ENCODE results near the gene PEX16. TPM values are rescaled to one million over a fixed set of nuclear protein-coding genes. Genes with fewer than 3 reads are reported as not detected.

The PEX16 gene
- total and polyA plus RNA-seq, 9 of the 15 experiments (the other 6 are each of a cell fraction or from before 2014, with no cell fraction given): 1.5 to 43.9 (median 14.6) TPM

- TF ChIP-seq ARID3A (IDR thresholded peaks at IDR 0.05; ENCODE audit: borderline replicate concordance, low read depth, low read length): peak; percentile 32; the same call in 1 of the 2 replicates
- TF ChIP-seq, protein P1, sequence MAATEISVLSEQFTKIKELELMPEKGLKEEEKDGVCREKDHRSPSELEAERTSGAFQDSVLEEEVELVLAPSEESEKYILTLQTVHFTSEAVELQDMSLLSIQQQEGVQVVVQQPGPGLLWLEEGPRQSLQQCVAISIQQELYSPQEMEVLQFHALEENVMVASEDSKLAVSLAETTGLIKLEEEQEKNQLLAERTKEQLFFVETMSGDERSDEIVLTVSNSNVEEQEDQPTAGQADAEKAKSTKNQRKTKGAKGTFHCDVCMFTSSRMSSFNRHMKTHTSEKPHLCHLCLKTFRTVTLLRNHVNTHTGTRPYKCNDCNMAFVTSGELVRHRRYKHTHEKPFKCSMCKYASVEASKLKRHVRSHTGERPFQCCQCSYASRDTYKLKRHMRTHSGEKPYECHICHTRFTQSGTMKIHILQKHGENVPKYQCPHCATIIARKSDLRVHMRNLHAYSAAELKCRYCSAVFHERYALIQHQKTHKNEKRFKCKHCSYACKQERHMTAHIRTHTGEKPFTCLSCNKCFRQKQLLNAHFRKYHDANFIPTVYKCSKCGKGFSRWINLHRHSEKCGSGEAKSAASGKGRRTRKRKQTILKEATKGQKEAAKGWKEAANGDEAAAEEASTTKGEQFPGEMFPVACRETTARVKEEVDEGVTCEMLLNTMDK (IDR thresholded peaks at IDR 0.05; ENCODE audit: borderline replicate concordance, insufficient read depth, low read depth, low read length, poor library complexity, severe bottlenecking): peak; percentile 58
- 0 out of 2 replicates have a peak, but pooled peaks have one; percentile 55 for TF ChIP-seq XRCC5 (IDR thresholded peaks at IDR 0.05; ENCODE audit: low read depth, low read length)
- TF ChIP-seq ZZZ3 (IDR thresholded peaks at IDR 0.05): 0 out of 2 replicates have a peak, but pooled peaks have one; percentile 11
- no peak for TF ChIP-seq SAFB2 (IDR thresholded peaks at IDR 0.05; ENCODE audit: borderline replicate concordance, low read depth, low read length, severe bottlenecking)
- TF ChIP-seq MAZ (CRISPR knock-in tag; conservative IDR thresholded peaks at IDR 0.05 in 1 of 2, IDR thresholded peaks at IDR 0.05 in 1 of 2): peak in 1 of 2 experiments; percentile 41; a peak in 1 of 4 replicates
- peak in 1 of 2 experiments; percentile 55; a peak in 1 of 4 replicates for TF ChIP-seq RCOR1 (IDR thresholded peaks at IDR 0.05; ENCODE audit: borderline replicate concordance in 1 of 2, low read depth in 2 of 2, low read length in 2 of 2)
- TF ChIP-seq ZNF384 (IDR thresholded peaks at IDR 0.05; ENCODE audit: low read depth, low read length): 0 out of 2 replicates have a peak, but pooled peaks have one; percentile 12
- no peak for TF ChIP-seq TAF1 (IDR thresholded peaks at IDR 0.05; ENCODE audit: control insufficient read depth, extremely low read depth, insufficient read depth, low read length, severe bottlenecking)
- peak; percentile 55; the same call in 1 of the 2 replicates for TF ChIP-seq CTBP1 (IDR thresholded peaks at IDR 0.05; ENCODE audit: borderline replicate concordance)
- TF ChIP-seq SETDB1 (IDR thresholded peaks at IDR 0.05; ENCODE audit: low read length): no peak
- peak; percentile 41; the same call in 1 of the 2 replicates for TF ChIP-seq NFRKB (IDR thresholded peaks at IDR 0.05; ENCODE audit: low read depth)
- TF ChIP-seq, protein P2, sequence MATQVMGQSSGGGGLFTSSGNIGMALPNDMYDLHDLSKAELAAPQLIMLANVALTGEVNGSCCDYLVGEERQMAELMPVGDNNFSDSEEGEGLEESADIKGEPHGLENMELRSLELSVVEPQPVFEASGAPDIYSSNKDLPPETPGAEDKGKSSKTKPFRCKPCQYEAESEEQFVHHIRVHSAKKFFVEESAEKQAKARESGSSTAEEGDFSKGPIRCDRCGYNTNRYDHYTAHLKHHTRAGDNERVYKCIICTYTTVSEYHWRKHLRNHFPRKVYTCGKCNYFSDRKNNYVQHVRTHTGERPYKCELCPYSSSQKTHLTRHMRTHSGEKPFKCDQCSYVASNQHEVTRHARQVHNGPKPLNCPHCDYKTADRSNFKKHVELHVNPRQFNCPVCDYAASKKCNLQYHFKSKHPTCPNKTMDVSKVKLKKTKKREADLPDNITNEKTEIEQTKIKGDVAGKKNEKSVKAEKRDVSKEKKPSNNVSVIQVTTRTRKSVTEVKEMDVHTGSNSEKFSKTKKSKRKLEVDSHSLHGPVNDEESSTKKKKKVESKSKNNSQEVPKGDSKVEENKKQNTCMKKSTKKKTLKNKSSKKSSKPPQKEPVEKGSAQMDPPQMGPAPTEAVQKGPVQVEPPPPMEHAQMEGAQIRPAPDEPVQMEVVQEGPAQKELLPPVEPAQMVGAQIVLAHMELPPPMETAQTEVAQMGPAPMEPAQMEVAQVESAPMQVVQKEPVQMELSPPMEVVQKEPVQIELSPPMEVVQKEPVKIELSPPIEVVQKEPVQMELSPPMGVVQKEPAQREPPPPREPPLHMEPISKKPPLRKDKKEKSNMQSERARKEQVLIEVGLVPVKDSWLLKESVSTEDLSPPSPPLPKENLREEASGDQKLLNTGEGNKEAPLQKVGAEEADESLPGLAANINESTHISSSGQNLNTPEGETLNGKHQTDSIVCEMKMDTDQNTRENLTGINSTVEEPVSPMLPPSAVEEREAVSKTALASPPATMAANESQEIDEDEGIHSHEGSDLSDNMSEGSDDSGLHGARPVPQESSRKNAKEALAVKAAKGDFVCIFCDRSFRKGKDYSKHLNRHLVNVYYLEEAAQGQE (IDR thresholded peaks at IDR 0.05; ENCODE audit: borderline replicate concordance): peak; percentile 94
- TF ChIP-seq, protein P2 (CRISPR knock-in tag; IDR thresholded peaks at IDR 0.05; ENCODE audit: low read depth): no peak
- TF ChIP-seq RB1 (IDR thresholded peaks at IDR 0.05; ENCODE audit: low read depth): 0 out of 2 replicates have a peak, but pooled peaks have one; percentile 29
- 0 out of 2 replicates have a peak, but pooled peaks have one; percentile 18 for TF ChIP-seq NFATC3 (IDR thresholded peaks at IDR 0.05)
Observed at GRCh38 chr11:45964911-45965389, 47.3 kb upstream of the PEX16 start (continued).

Data from K562 (cell line).